NCI-H1105 (cell line): ENCODE results near the gene DKK2.
"Not testable (repeated sequence)": the region's sequence is repeated elsewhere in the genome, so short reads cannot be mapped to it uniquely, and the experiment has no call there.

Experiments
- DNase-seq: peaks from one replicate; lab custom pipeline; 2025; lab: John Stamatoyannopoulos, UW

Gene DKK2

GRCh38 chr4:106909486-106910188, 126.5 kb downstream of the DKK2 start:
- no peak for DNase-seq

DNA sequence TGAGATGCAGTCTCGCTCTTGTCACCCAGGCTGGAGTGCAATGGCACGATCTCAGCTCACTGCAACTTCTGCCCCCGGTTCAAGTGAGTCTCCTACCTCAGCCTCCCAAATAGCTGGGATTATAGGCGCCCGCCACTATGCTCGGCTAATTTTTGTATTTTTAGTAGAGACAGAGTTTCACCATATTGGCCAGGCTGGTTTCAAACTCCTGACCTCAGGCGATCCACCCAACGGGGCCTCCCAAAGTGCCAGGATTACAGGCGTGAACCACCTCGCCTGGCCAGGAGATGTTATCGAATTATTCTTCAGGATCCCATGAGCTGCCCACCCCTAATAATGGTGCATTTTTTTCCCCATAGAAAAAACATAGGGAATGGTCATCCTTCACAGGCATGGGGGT, 128.1 kb downstream of the DKK2 start:
- DNase-seq = not testable (repeated sequence)

- no peak for DNase-seq
These were observed 128.9 kb downstream of the DKK2 start for GRCh38 chr4:106907216-106907615.

DNA sequence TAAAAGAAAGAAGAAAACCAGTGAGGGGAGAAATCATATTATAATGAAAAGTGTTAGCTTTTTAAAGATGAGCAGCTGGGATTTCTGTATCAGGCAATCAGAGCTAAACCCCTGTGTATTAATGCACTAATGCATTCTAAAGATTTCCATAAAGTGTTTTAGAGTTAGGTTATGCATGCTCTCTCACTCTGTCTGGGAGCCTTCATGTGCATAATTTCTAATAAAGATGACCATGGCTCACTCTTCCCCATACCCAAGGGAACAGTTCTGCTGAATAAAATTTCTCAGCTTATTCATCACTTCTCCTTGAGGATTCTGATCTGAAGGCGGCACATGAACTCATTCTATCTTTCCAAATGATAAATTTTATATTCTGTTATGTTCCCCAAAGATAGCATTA, 129.4 kb downstream of the DKK2 start:
- no peak for DNase-seq

GRCh38 chr4:106898621-106899230, 137.4 kb downstream of the DKK2 start:
- DNase-seq = peak; percentile 23

GRCh38 chr4:106893903-106894302, 142.2 kb downstream of the DKK2 start:
- no peak for DNase-seq

GRCh38 chr4:106893395-106893881, 142.7 kb downstream of the DKK2 start:
- no peak for DNase-seq

- no peak for DNase-seq
These were observed 143.3 kb downstream of the DKK2 start for GRCh38 chr4:106892786-106893185.

DNA sequence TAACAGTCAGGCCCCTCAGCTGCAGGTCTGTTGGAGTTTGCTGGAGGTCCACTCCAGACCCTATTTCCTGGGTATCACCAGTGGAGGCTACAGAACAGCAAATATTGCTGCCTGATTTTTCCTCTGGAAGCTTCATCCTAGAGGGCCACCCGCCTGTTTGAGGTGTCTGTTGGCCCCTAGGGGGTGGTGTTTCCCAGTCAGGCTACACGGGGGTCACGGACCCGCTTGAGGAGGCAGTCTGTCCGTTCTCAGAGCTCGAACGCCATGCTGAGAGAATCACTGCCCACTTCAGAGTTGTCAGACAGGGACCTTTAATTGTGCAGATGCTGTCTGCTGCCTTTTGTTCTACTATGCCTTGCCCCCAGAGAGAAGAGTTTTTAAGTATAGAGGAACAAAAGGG, 160.8 kb downstream of the DKK2 start:
- DNase-seq = no peak
